Osteocyte (in vitro differentiated cells): ENCODE data around the gene DNAJC5. TPM values are rescaled to one million over a fixed set of nuclear protein-coding genes. Genes with fewer than 3 reads are reported as not detected.

Experiments used
- DNase-seq: peaks from one replicate; pipeline ENCODE4 v3.0.0; 2021; ENCODE audit warnings: mixed read lengths; ENCODE audit not compliant: unreplicated experiment; ENCODE audit errors: extremely low spot score
- H3K27ac Mint-ChIP-seq: one replicate; pipeline ENCODE4 v1.8.0; 2021; ENCODE audit warnings: mild to moderate bottlenecking, mixed read lengths; ENCODE audit not compliant: unreplicated experiment
- H3K27me3 Mint-ChIP-seq: one replicate; pipeline ENCODE4 v1.8.0; 2021; ENCODE audit warnings: mixed read lengths; ENCODE audit not compliant: unreplicated experiment
- H3K36me3 Mint-ChIP-seq: one replicate; pipeline ENCODE4 v1.8.0; 2021; ENCODE audit warnings: mixed read lengths; ENCODE audit not compliant: unreplicated experiment
- H3K4me1 Mint-ChIP-seq: one replicate; pipeline ENCODE4 v1.8.0; 2021; ENCODE audit warnings: mixed read lengths; ENCODE audit not compliant: unreplicated experiment
- H3K4me3 Mint-ChIP-seq: one replicate; pipeline ENCODE4 v1.8.0; 2021; ENCODE audit warnings: mild to moderate bottlenecking, moderate library complexity, mixed read lengths; ENCODE audit not compliant: unreplicated experiment
- H3K9me3 Mint-ChIP-seq: one replicate; pipeline ENCODE4 v1.8.0; 2021; ENCODE audit warnings: mixed read lengths; ENCODE audit not compliant: unreplicated experiment
- CTCF ChIP-seq: fragments of 200-600 bp; sonication (generic); IDR thresholded peaks from 2 replicates; pipeline ENCODE4 v1.5.0; 2021; ENCODE audit warnings: antibody characterized with exemption, mild to moderate bottlenecking, moderate library complexity
- total RNA-seq: library from RNA; stranded (reverse); gene quantifications from 2 replicates; pipeline ENCODE4 v1.2.1, GENCODE V29; 2021

The DNAJC5 gene
- total RNA-seq, 1 donor from 2014 or later = 41.2 TPM

- TF ChIP-seq CTCF = no peak
- Mint-ChIP-seq H3K27me3 (no peaks in the 10 kb centered on the region), H3K4me1 (peaks cover 7% of the 10 kb centered on the region), H3K27ac (no peak overlapping the region), H3K36me3 (peaks cover 3% of the 10 kb centered on the region), H3K9me3 (no peaks in the 10 kb centered on the region), H3K4me3 (no peak overlapping the region)
- no peak for DNase-seq
These were observed 47.5 kb downstream of the DNAJC5 start for GRCh38 chr20:63942250-63942951.

- Mint-ChIP-seq H3K4me3 (no peak overlapping the region), H3K27ac (no peak overlapping the region), H3K4me1 (peaks cover 14% of the 10 kb centered on the region), H3K36me3 (no peaks in the 10 kb centered on the region), H3K27me3 (no peaks in the 10 kb centered on the region), H3K9me3 (no peaks in the 10 kb centered on the region)
- no peak for TF ChIP-seq CTCF
- no peak for DNase-seq
These were observed 48.3 kb downstream of the DNAJC5 start for GRCh38 chr20:63942969-63943807.

- Mint-ChIP-seq H3K9me3 (no peaks in the 10 kb centered on the region), H3K27me3 (no peaks in the 10 kb centered on the region), H3K36me3 (no peaks in the 10 kb centered on the region), H3K27ac (no peak overlapping the region), H3K4me1 (peaks cover 18% of the 10 kb centered on the region), H3K4me3 (no peak overlapping the region)
- no peak for TF ChIP-seq CTCF
- no peak for DNase-seq
These were observed 48.8 kb downstream of the DNAJC5 start for GRCh38 chr20:63943808-63944077.

- H3K27me3 Mint-ChIP-seq = no peaks in the 10 kb centered on the region
- no peak for DNase-seq
- no peak overlapping the region for H3K4me3 Mint-ChIP-seq
- no peak overlapping the region for H3K27ac Mint-ChIP-seq
- TF ChIP-seq CTCF = no peak
- no peaks in the 10 kb centered on the region for H3K36me3 Mint-ChIP-seq
- no peaks in the 10 kb centered on the region for H3K9me3 Mint-ChIP-seq
- H3K4me1 Mint-ChIP-seq = peaks cover 24% of the 10 kb centered on the region
These were observed 49.4 kb downstream of the DNAJC5 start for GRCh38 chr20:63944078-63944941.
